HG03571 (cell line): ENCODE measurements around the gene RAPSN.

Experiments
- ATAC-seq: cut with Tn5 transposase; IDR thresholded peaks from one replicate; pipeline ENCODE4 v1.9.1; 2021; ENCODE audit not compliant: unreplicated experiment

The RAPSN gene

DNA sequence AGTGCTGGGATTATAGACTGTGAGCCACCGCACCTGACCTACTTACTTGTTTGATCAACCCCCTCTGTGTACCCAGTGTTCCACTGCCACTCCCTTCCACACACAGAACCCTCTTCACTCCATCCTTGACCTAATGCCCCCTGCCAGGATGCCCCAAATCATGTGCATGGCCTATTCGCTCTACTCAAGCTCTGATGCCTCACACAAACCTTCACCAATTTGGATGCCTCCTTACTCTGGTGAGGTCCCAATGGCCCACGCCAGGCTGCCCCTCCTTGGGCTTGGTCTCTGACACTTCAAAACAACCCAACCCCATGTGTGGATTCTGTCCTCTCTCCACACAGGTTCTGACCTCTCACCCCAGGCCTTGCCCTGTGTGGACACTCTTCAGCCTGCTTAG lies 13.2 kb downstream of the RAPSN start:
- ATAC-seq, result no peak

- no peak for ATAC-seq
Observed at GRCh38 chr11:47434011-47434786, 14.7 kb downstream of the RAPSN start.

DNA sequence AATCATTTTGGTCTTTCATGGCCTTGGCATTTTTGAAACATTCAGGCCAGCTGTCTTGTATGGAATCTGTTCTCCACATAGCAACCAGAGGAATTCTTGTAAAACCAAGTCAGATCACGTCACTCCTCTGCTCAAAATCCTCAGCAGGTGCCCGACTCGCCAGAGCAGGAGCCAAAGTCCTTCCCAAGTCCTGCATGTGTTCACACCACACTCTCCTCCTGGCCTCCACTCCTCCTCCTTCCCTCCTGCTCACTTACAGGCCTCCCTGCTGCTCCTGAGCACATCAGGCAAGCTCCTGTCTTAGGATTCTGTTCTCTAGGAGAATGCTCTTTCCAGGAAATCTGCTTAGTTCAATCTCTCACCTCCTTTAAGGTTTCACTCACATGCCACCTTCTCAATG lies 15.8 kb downstream of the RAPSN start:
- ATAC-seq, result no peak

DNA sequence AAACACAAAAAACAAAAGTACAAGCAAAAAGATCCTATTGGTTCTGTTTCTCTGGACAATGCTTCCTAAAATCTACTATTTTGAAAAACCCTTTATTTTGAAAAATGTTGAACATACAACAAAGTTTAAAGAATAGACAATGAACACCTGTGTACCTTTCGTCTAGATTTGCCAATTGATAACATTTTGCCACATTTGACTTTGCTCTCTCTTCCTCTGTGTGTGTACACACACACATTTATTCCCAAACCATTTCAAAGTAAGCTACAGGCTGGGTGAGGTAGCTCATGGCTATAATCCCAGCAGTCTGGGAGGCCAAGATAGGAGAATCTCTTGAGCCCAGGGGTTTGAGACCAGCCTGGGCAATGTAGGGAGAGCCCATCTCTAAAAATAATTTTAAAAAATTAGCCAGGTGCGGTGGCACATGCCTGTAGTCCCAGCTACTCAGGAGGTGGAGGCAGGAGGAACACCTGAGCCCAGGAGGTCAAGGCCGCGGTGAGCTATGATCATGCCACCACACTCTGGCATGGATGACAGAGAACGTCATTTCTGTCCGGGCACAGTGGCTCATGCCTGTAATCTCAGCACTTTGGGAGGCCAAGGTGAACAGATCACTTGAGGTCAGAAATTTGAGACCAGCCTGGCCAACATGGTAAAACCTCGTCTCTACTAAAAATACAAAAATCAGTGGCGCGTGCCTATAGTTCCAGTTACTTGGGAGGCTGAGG lies 17.4 kb downstream of the RAPSN start:
- ATAC-seq, result no peak

GRCh38 chr11:47430524-47430923 lies 18.4 kb downstream of the RAPSN start:
- ATAC-seq, result no peak

- peak; percentile 85 for ATAC-seq
Observed at GRCh38 chr11:47426062-47426956, 22.6 kb downstream of the RAPSN start, which contains the start of gene PSMC3. TSS of gene PSMC3 (minus strand) at chr11:47426439. CDS start at chr11:47426279, 160 bp downstream.

DNA sequence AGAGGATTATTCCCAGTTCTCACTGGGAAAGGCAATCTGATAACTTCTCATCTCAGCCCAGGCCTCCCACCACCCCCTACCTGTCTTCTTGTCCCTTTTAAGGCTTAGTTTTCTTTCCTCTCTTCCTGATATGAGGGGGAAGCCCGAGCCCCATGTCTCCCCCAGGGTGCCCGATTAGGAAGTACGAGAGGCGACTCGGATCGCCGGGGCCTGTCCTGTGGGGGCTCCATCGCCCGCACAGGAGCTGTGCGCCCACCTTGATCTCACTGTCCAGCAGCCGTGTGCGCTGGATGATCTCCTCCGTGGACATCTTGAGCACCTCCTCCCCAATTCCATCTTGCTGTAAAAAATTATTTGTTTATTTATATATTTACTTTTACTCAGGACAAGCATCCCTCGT lies 23.3 kb downstream of the RAPSN start:
- no peak for ATAC-seq

DNA sequence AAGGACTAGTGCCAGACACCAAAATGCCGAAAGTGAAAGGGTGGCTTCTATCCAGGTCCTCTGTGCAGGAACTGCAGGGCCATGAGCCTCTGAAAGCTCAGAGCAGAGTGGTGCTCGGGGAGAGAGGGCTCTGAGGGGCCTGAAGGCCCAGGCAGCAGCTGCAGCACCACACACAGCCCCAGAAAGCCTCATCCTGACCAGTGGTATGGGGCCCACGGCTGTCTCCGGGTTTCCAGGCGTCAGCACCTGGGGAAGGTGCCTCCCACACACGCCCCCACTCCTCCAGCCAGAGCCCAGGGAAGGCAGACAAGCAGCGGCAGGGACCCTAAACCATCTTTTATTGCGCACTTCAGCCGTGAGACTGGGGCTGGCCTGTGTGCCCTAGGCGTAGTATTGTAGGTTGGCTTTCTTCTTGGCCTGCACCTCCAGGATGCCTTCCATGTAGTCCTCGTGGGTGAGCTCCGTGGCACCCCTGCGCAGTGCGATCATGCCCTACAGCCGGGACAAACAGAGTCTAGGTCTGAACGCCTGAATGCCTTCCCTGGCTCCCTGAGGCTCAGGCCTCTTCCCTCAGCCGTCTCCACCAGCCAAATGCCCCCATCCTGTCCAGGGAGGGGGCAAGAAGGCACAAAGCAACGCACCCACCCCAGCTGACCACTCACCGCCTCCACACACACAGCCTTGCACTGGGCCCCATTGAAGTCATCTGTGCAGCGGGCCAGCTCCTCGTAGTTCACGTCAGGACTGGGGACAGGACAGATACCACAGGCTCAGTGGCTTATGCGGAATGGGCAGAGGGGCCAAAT lies 30.3 kb downstream of the RAPSN start:
- ATAC-seq, result no peak

DNA sequence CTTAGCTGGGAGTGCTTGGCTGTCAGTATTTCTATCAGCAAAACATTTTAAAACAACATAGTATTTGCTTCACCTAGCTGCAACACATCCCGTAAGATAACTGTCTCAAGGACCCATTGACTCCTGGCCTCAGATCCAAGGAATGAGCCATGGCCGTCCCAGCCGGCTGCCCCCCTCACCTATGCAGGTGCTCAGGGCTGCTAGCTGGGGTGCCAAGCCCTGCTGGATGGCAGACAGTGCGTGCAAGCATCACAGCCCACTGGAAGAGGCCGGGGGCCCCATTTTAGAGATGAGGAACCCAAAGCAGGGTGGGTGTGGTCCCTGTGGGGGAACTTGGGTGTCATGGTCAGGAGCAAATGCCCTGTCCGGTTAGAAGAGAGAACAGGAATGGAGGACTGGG lies 31.2 kb downstream of the RAPSN start:
- ATAC-seq, result no peak

DNA sequence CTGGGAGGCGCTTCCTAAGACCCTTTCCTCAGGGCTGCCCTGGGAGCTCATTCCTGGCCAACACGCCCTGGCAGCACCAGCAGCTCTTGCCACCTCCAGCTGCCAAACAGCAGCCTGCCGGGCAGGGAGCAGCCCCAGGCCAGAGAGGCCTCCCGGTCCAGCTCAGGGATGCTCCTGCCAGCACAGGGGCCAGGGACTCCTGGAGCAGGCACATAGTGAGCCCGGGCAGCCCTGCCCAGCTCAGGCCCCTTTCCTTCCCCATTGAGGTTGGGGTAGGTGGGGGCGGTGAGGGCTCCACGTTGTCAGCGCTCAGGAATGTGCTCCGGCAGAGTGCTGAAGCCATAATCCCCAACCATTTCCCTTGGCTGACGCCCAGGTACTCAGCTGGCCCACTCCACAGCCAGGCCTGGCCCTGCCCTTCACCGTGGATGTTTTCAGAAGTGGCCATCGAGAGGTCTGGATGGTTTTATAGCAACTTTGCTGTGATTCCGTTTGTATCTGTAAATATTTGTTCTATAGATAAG lies 32.9 kb downstream of the RAPSN start:
- ATAC-seq, result no peak

GRCh38 chr11:47415091-47415854 lies 33.7 kb downstream of the RAPSN start:
- no peak for ATAC-seq

- no peak for ATAC-seq
Observed at GRCh38 chr11:47414685-47415070, 34.3 kb downstream of the RAPSN start.

- ATAC-seq, result no peak
Observed at GRCh38 chr11:47413908-47414684, 34.8 kb downstream of the RAPSN start.

DNA sequence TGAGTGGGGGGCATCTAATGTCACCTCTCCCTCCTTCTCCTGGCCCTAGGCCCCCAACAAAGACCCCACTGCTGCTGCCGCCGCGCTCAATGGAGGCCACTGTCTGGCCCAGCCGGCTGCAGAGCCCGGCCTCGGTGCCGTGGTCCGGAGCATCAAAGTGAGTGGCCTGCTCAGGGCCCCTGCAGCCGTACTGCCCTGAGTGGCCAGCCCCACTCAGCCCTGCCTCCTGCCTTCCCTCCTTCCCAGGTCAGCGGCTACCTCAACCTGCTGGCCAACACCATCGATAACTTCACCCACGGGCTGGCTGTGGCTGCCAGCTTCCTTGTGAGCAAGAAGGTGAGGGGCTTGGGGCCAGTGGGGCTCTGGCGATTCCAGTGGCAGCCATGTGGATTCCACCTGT lies 35.6 kb downstream of the RAPSN start:
- ATAC-seq, result no peak

GRCh38 chr11:47411884-47412746 lies 36.8 kb downstream of the RAPSN start:
- ATAC-seq, result no peak

DNA sequence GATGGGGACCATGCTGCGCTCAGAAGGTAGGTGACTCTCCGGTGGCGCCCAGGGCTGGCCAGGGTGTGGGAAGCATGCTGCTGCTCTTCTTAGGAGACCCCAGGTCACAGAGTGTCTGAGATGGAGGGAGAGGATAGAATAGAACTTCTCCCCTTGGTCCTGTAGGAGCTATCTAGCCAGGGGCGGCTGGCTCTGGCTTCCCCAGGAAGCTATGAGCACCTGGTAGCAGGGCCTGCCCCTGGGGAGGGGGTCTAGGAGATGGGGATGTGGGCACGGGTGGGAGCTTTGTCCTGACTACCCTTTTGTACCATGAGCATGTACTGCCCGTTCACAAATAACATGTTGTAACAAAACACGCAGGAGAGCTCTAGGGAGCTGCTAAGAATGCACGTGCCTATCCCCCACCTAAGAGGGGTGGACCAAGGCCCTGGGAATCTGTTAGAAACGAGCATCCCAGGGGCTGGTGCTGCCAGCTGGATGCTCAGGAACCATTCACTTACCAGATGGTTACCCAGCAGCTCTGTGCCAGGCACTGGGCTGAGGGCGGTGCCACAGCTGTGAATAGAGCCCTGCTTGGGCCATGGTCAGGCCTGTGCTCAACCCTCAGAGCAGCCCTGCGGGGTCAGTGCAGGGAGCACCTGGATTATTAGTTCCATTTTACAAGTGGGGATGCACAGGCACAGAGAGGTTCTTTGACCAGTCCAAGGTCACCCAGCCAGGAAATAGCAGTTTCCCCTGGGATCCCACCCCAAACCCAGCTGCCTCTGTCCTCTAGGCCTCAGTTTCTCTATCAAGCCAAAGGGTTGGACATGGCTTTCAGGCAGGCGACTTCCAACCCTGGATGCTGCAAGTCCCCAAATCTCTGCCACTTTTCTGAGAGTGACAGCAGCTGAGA lies 38.3 kb downstream of the RAPSN start:
- no peak for ATAC-seq
